ENCODE measurements around the gene GAREM1.
A peak's percentile ranks its signal among the peaks of the same experiment; 100 is the strongest.

The GAREM1 gene

GRCh38 chr18:32389191-32389590 lies 81.5 kb downstream of the GAREM1 start:
- H3K4me3 ChIP-seq (replicated peaks in 1 of 2; ENCODE audit: low read depth in 2 of 2, low read length in 2 of 2) = no peak overlapping the region
- TF ChIP-seq CTCF (IDR thresholded peaks at IDR 0.05; ENCODE audit: low read depth, low read length) = no peak
- no peak for DNase-seq (ENCODE audit: low read depth in 2 of 2)

DNA sequence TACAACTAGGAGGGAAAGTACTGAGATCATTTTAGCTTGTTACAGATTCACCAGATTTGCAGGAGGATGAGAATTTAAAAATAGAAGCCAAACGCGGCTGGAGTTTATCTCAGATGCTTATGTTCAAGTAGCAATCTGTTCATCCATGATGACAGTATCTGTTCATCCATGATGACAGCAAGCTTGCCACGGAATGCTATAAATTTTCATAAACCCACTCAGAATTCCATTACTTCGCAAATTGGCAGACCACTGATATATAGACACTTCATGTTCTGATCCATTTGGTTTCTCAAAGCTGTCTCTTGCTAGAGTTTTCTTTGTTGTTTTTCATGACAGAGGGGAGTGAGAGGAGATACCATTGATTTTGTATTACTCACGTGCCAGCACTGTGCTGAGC lies 84.2 kb downstream of the GAREM1 start:
- DNase-seq (ENCODE audit: low read depth in 2 of 2) = no peak
- TF ChIP-seq CTCF (IDR thresholded peaks at IDR 0.05; ENCODE audit: low read depth, low read length) = no peak

DNA sequence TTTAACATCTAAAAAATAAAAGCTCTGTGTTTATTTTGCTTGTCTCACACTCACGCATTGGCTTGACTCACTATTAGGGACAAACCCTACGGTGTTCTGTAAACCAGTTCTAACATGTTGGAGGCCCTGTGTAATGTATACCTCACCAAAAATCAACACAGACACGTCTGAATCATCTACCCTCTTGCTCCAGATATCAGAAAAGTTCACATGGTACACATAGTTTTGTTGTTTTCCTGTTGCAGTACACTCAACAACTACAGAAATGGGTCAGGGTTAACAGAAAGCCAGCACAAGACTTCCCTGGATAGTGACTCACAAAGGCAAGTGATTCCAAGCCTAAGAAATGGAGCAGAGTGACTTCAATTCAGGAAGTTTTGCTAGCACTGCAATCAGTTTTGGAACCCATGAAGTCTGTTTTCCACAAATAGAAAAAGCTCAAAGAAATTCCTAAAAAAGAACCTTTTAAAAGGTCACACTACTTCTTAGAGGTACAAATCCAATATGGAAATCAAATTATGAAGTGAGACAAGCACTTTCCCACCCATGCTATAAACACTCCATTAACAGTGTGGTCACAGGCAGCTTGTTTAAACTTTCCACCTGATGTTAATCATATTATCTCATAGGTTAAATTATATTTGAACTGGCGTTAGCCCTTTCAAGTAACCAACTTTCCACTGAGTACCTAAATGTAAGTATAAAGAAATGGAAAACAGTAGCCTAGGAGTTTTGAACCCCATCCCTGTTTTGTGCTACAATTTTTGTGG lies 87.4 kb downstream of the GAREM1 start:
- no peak overlapping the region for H3K4me3 ChIP-seq (replicated peaks in 1 of 2; ENCODE audit: low read depth in 2 of 2, low read length in 2 of 2)
- no peak for TF ChIP-seq CTCF (IDR thresholded peaks at IDR 0.05; ENCODE audit: low read depth, low read length)
- peak; percentile 95 to 98 for DNase-seq (ENCODE audit: low read depth in 2 of 2)

More for the DNA sequence above, 84.2 kb downstream of the GAREM1 start:
- H3K4me3 ChIP-seq (replicated peaks in 1 of 2; ENCODE audit: low read depth in 2 of 2, low read length in 2 of 2) = no peak overlapping the region

DNA sequence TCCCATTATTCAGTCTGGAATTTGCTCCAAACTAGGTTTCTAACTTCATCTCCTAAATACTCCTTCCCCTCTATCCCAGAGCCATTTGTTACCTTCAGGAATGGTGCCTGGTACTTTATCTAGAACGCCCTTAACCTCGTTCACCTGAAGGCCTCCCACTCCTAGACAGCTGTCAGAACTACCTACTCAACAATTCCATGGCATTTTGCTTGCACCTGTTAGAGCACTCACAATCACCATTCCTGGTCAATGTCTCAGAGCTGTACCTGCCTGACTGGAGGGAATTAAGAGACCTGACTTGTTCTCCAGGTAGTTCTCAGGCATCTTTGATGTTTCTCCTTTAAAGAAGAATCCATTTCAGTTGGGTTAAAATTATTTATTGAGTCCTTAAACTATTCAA lies 88.9 kb downstream of the GAREM1 start:
- TF ChIP-seq CTCF (IDR thresholded peaks at IDR 0.05; ENCODE audit: low read depth, low read length) = no peak

GRCh38 chr18:32380559-32380958 lies 90.1 kb downstream of the GAREM1 start:
- no peak overlapping the region for H3K4me3 ChIP-seq (replicated peaks in 1 of 2; ENCODE audit: low read depth in 2 of 2, low read length in 2 of 2)
- peak; percentile 48 to 61 for DNase-seq (ENCODE audit: low read depth in 2 of 2)
- no peak for TF ChIP-seq CTCF (IDR thresholded peaks at IDR 0.05; ENCODE audit: low read depth, low read length)

More for the DNA sequence above, 88.9 kb downstream of the GAREM1 start:
- H3K4me3 ChIP-seq (replicated peaks in 1 of 2; ENCODE audit: low read depth in 2 of 2, low read length in 2 of 2) = no peak overlapping the region
- DNase-seq (ENCODE audit: low read depth in 2 of 2) = no peak

DNA sequence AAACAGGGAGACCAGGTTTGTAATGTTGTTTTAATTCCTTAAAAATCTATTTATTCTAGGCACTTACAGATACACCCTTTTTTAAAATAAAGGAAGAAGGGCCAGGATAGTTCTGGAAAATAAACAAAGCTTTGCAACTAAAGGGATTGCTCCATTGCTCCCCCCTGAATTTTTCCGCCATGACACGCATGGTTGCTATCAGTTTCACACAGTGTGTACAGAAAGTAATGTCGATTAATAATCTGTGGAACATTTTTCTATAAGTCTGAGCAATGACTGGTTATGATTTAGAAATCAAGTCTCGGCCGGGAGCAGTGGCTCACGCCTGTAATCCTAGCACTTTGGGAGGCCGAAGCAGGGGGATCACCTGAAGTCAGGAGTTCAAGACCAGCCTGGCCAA lies 90.8 kb downstream of the GAREM1 start:
- H3K4me3 ChIP-seq (replicated peaks in 1 of 2; ENCODE audit: low read depth in 2 of 2, low read length in 2 of 2) = no peak overlapping the region
- DNase-seq (ENCODE audit: low read depth in 2 of 2) = peak; percentile 47 to 65
- TF ChIP-seq CTCF (IDR thresholded peaks at IDR 0.05; ENCODE audit: low read depth, low read length) = no peak

- DNase-seq (ENCODE audit: low read depth in 2 of 2) = peak; percentile 76 to 91
- no peak for TF ChIP-seq CTCF (IDR thresholded peaks at IDR 0.05; ENCODE audit: low read depth, low read length)
- H3K4me3 ChIP-seq (replicated peaks in 1 of 2; ENCODE audit: low read depth in 2 of 2, low read length in 2 of 2) = no peak overlapping the region
Observed at GRCh38 chr18:32378705-32379104, 92.0 kb downstream of the GAREM1 start.
